ENCODE data around the gene IGF2R. TPM values are rescaled to one million over a fixed set of nuclear protein-coding genes. Genes with fewer than 3 reads are reported as not detected.
A peak's percentile ranks its signal among the peaks of the same experiment; 100 is the strongest.

The IGF2R gene
- total and polyA plus RNA-seq, 2 of the 13 experiments (the other 11 are each of a cell fraction or from before 2014, with no cell fraction given) = 38.3 to 70.0 TPM

- no peak for TF ChIP-seq ZNF230 (CRISPR knock-in tag; IDR thresholded peaks at IDR 0.05)
- TF ChIP-seq LCORL (IDR thresholded peaks at IDR 0.05) = no peak
- 0 out of 2 replicates have a peak, but pooled peaks have one; percentile 18 for TF ChIP-seq LCORL (CRISPR knock-in tag; IDR thresholded peaks at IDR 0.05)
- no peak for TF ChIP-seq CERS6 (CRISPR knock-in tag; IDR thresholded peaks at IDR 0.05)
- no peak for TF ChIP-seq FOXC1 (CRISPR knock-in tag; IDR thresholded peaks at IDR 0.05; ENCODE audit: borderline replicate concordance)
- TF ChIP-seq ZMYM3 (CRISPR knock-in tag; IDR thresholded peaks at IDR 0.05) = no peak
- TF ChIP-seq PAWR (CRISPR knock-in tag; IDR thresholded peaks at IDR 0.05; ENCODE audit: borderline replicate concordance) = no peak
- TF ChIP-seq ZEB1 (IDR thresholded peaks at IDR 0.05; ENCODE audit: insufficient replicate concordance, low read depth) = no peak
- TF ChIP-seq TGIF2 (CRISPR knock-in tag; IDR thresholded peaks at IDR 0.05) = no peak
- no peak for TF ChIP-seq SMYD3 (CRISPR knock-in tag; IDR thresholded peaks at IDR 0.05)
- TF ChIP-seq ARID3A (IDR thresholded peaks at IDR 0.05; ENCODE audit: low read depth, low read length) = no peak
- no peak for TF ChIP-seq ZBTB21 (CRISPR knock-in tag; IDR thresholded peaks at IDR 0.05)
- TF ChIP-seq ZNF589 (CRISPR knock-in tag; conservative IDR thresholded peaks at IDR 0.05) = no peak
- TF ChIP-seq TEAD2 (CRISPR knock-in tag; IDR thresholded peaks at IDR 0.05) = no peak
- no peak for TF ChIP-seq ZNF747 (CRISPR knock-in tag; IDR thresholded peaks at IDR 0.05; ENCODE audit: borderline replicate concordance)
- TF ChIP-seq PAXIP1 (CRISPR knock-in tag; conservative IDR thresholded peaks at IDR 0.05) = peak; percentile 49; the same call in 1 of the 2 replicates
- TF ChIP-seq RAD21 (CRISPR knock-in tag; IDR thresholded peaks at IDR 0.05) = no peak
Measured at GRCh38 chr6:160120087-160120486, 151.2 kb downstream of the IGF2R start (continued).

All from HepG2 (cell line).